GM18505 (cell line): ENCODE results near the gene PRR18.

Experiments used
- ATAC-seq: cut with Tn5 transposase; IDR thresholded peaks from one replicate; pipeline ENCODE4 v1.9.1; 2021; ENCODE audit not compliant: unreplicated experiment
- POLR2A ChIP-seq: IDR thresholded peaks from 4 replicates; pipeline ENCODE4 v1.6.1; 2011; ENCODE audit warnings: borderline replicate concordance; ENCODE audit not compliant: insufficient read depth, insufficient read length; ENCODE audit errors: extremely low read depth

The PRR18 gene

DNA sequence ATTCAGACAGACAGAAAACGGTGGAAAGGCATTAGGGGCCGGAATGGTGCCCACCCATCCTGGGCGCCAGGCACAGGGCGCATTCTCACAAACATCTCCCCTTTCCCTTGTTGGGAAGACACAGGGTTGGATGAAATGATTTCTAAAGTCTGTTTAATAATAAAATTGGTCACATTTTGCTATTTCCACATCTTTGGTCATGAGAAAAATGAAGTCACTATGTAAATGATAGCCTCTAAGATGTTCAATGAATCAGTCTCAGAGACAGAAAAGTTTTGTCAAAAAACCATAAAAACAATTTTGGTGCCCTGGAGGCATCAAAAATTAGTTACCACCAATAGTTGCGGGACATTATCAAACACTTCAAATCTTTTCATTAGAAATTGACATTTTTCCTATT is 40.7 kb downstream of the PRR18 start:
- no peak for TF ChIP-seq POLR2A
- ATAC-seq, result no peak

GRCh38 chr6:166266336-166266735 is 41.9 kb downstream of the PRR18 start:
- no peak for ATAC-seq

DNA sequence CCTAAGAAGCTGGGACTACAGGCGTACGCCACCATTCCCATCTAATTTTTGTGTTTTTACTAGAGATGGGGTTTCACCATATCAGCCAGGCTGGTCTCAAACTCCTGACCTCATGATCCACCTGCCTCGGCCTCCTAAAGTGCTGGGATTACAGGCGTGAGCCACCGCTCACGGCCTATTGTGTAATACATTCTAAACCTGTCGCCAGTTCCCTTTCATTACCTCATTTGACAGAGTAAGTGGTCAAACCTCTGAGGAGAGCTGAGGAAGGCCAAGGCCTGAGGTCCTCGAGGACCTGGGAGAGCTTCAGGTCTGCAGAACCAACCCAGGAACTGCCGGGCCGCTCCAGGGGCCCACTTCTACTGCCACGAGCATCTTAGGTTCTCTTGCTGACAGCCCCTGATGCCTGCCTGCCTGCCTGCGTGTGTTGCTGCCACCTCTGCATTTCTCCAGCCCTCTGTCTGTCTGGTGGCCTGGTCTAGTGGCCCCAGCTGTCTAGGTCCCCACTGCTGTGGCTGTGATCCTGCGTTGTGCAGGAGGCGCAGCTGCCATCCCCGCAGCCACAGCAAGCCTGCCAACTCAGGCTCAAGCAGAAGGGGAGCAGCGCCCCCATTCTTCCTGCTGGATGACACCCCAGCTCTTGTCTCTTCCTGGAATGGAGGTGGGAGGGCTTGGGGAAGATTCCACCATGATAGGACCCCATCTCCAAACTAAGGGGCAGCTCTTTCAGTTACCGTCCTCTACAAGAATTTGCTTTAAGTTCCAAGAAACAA is 45.3 kb downstream of the PRR18 start:
- TF ChIP-seq POLR2A, result no peak
- no peak for ATAC-seq

More at GRCh38 chr6:166266336-166266735, 41.9 kb downstream of the PRR18 start:
- no peak for TF ChIP-seq POLR2A

DNA sequence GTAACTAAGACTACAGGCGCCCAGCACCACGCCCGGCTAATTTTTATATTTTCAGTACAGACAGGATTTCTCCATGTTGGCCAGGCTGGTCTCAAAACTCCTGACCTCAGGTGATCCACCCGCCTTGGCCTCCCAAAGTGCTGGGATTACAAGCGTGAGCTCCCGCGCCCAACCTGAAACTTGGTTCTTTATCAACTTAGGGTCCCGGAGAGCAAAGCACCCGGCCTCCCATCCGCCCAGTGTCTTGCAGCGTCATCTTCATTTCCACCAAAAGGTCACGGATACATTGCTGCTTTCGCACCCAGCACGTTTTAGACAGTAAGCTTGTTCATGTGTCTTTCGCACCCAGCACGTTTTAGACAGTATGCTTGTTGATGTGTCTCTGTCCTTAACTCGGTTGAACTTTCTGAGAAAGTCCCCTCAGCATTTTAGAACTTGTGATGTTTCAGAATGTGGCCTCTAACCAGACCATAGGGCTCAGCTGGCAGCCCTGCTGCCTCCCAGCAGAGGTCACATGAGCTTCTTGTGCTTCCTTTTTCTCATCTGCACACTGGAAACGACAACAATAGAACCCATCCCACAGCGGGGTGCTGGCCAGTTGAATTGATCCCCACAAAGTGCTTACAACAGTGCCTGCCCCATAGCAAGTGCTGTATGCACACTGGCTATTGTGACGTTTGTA is 48.8 kb downstream of the PRR18 start:
- no peak for ATAC-seq
- TF ChIP-seq POLR2A, result no peak

DNA sequence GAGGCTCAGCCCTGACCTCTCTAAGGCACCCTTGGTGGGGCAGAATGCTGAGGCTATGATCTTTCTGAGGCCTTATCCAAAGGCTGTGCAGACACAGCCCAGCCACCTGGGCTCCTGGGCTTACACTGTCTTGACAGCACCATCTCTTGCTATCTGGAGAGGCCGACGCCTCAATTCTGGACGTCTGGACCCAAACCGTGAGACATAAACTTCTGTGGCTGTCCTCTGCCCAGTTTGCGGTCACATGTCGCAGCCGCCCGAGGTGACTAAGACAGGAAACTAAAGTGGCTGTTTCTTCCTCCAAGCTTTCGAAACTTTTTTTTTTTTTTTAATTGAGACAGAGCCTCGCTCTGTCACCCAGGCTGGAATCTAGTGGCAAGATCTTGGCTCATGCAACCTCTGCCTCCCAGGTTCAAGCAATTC is 49.3 kb downstream of the PRR18 start:
- peak; percentile 76 for ATAC-seq

GRCh38 chr6:166257911-166258318 is 50.3 kb downstream of the PRR18 start:
- ATAC-seq, result no peak

More for the DNA sequence above, 49.3 kb downstream of the PRR18 start:
- no peak for TF ChIP-seq POLR2A

More at GRCh38 chr6:166257911-166258318, 50.3 kb downstream of the PRR18 start:
- no peak for TF ChIP-seq POLR2A
